GM19452 (cell line): ENCODE measurements around the gene CFTR.

Experiments
- ATAC-seq: cut with Tn5 transposase; IDR thresholded peaks from one replicate; pipeline ENCODE4 v1.9.1; 2021; ENCODE audit not compliant: unreplicated experiment

CFTR gene

DNA sequence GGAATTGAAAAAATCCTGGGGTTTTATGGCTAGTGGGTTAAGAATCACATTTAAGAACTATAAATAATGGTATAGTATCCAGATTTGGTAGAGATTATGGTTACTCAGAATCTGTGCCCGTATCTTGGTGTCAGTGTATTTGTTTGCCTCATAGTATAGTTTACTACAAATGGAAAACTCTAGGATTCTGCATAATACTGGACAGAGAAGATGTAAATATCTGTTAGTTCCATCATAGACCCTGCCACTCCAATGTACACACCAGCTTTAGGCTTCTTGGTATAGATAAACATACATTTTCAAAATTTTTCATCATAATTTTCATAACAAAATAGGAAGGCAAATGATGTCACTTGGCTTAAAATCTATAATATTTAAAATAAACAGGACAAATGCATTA, 108.1 kb downstream of the CFTR start:
- ATAC-seq = no peak

DNA sequence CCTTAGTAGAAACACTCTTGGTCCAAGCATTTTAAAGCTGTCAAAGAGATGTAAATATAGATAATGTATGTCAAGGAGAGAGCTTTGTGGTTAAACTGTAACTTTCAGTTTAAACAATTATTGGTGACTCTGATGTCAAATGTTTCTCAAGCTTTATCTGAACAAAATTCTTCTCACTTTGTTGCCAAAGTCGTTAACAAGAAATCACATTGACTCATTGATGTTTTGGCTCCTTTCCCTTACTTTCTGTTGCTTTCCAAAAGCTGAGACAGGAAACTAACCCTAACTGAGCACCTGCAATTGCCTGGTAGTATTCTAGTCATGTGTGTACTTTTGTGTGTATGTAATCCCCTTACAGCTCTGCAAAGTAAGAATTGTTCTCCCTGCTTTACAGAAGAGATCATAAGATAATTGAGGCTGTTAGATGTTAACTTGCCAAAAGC, 108.5 kb downstream of the CFTR start:
- no peak for ATAC-seq

DNA sequence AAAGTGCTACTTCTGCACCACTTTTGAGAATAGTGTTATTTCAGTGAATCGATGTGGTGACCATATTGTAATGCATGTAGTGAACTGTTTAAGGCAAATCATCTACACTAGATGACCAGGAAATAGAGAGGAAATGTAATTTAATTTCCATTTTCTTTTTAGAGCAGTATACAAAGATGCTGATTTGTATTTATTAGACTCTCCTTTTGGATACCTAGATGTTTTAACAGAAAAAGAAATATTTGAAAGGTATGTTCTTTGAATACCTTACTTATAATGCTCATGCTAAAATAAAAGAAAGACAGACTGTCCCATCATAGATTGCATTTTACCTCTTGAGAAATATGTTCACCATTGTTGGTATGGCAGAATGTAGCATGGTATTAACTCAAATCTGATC, 110.4 kb downstream of the CFTR start:
- no peak for ATAC-seq

DNA sequence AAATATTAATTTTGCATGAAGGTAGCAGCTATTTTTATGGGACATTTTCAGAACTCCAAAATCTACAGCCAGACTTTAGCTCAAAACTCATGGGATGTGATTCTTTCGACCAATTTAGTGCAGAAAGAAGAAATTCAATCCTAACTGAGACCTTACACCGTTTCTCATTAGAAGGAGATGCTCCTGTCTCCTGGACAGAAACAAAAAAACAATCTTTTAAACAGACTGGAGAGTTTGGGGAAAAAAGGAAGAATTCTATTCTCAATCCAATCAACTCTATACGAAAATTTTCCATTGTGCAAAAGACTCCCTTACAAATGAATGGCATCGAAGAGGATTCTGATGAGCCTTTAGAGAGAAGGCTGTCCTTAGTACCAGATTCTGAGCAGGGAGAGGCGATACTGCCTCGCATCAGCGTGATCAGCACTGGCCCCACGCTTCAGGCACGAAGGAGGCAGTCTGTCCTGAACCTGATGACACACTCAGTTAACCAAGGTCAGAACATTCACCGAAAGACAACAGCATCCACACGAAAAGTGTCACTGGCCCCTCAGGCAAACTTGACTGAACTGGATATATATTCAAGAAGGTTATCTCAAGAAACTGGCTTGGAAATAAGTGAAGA, 112.3 kb downstream of the CFTR start:
- ATAC-seq = no peak

DNA sequence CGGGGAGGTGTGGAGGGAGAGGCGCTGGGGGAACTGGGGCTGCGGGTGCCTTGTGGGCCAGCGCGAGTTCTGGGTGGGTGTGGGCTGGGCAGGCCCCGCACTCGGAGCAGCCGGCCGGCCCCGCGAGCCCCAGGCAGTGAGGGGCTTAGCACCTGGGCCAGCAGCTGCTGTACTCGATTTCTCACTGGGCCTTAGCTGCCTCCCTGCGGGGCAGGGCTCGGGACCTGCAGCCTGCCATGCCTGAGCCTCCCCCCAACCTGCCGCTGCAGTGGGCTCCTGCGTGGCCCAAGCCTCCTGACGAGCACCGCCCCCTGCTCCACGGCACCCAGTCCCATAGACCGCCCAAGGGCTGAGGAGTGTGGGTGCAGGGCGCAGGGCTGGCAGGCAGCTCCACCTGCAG, 116.3 kb downstream of the CFTR start:
- ATAC-seq = no peak

DNA sequence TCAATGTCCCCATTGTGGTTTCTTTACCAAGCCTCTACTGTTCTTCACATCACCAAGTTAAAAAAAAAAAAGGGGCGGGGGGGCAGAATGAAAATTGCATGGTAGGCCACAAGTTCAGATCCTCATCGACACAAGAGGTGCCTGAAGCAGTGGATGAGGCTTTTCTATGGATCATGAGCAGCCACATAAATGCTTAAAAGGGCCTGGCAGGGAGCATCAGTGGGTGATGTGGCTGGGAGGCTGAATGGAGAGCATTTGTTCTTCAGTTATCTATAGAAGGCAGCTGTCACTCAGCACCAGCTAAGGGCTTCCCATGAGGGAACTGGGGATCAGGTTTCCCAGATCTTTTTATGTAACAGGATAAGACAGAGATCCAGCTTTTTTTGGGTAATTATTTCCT, 117.9 kb downstream of the CFTR start:
- no peak for ATAC-seq

DNA sequence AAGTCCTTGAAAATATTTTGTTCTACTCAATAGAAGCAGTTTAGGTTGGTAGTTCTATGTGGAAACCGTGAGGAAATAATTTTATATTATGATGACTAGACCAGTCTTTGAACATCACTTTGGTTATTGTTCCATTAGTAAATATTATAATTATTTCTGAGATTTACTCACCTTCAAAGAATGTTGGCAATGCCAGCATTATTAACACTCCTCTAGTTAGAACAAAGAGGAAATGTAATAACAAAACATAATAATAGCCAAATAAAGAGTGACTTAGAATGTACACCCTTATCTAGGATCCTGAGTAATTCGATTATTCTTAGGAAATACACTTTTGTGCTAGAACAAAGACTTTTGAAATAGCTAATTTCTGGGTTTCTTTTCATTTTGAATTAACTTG, 121.1 kb downstream of the CFTR start:
- ATAC-seq = no peak

DNA sequence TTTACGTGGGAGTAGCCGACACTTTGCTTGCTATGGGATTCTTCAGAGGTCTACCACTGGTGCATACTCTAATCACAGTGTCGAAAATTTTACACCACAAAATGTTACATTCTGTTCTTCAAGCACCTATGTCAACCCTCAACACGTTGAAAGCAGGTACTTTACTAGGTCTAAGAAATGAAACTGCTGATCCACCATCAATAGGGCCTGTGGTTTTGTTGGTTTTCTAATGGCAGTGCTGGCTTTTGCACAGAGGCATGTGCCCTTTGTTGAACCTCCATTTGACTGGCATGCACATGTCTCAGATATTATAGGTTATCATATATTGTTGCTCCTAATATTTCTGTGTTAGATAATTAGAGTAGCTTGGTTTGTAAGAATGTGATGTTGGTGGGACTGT, 123.8 kb downstream of the CFTR start:
- ATAC-seq = no peak

DNA sequence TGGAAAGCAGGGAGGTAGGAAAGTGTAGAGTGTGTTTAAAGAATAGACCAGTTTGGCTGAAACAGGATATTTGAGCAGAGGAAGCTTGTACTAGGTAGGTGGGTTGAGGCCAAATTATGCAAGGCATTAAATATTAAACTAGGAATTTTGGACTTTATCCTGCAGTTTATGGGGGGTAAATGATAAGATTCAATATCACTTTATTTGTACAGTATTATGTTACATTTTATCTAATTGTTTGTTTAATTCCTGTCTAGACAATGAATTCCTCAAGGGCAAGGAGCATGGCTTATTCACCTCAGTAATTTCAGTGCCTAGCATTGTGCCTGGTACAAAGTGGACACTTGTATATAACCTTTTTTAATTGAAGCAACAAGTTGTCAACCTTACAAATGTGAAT, 125.9 kb downstream of the CFTR start:
- no peak for ATAC-seq

DNA sequence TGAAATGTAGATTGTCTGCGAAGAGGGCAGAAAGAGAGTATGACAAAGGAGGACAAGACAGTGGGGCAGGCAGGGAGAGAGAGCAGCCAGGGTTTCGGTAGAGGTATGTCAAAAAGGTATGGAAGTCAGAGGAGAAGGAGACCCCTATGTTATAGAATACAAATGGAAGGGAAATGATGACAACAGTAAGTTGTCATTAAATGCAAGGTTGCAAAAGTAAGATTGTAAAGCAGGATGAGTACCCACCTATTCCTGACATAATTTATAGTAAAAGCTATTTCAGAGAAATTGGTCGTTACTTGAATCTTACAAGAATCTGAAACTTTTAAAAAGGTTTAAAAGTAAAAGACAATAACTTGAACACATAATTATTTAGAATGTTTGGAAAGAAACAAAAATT, 126.3 kb downstream of the CFTR start:
- ATAC-seq = no peak

DNA sequence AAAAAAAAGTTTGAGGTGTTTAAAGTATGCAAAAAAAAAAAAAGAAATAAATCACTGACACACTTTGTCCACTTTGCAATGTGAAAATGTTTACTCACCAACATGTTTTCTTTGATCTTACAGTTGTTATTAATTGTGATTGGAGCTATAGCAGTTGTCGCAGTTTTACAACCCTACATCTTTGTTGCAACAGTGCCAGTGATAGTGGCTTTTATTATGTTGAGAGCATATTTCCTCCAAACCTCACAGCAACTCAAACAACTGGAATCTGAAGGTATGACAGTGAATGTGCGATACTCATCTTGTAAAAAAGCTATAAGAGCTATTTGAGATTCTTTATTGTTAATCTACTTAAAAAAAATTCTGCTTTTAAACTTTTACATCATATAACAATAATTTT, 130.6 kb downstream of the CFTR start:
- no peak for ATAC-seq

DNA sequence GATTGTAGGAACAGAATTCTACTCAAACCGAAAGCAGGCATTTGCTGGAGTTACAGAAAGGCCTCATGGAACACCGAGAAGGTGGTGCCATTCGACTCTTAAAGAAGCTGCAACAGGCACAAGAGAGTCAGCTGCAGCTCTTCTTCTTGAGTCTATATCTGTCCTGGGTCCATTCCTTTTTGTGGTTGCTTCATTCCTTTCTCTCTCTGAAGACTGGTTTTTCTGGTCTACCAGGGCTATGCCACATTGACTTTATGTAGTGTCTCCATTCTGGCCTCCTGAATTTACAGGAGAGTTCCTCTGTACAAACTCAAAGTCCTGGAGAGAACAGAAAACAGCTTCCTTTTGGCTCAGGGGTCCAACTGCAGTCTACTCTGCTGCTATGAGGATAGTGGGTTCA, 132.8 kb downstream of the CFTR start:
- no peak for ATAC-seq

DNA sequence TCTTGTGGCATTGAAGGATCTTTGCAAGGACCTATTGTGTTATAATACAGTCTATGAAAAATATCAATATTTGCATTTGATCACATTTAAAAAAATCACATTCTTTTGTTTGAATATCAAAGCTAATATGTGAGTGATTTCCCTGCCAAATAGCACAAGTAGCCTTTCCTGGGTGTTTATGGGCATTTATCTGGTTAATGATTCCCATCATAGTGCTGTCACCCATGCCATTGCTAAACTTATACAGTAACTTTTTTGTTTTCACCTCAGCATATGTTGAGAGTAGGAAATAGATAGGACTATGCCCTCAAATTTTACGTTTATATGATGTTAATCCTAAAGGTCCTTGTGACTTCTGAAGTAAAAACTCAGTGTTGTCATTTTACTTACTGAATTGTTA, 136.9 kb downstream of the CFTR start:
- no peak for ATAC-seq

DNA sequence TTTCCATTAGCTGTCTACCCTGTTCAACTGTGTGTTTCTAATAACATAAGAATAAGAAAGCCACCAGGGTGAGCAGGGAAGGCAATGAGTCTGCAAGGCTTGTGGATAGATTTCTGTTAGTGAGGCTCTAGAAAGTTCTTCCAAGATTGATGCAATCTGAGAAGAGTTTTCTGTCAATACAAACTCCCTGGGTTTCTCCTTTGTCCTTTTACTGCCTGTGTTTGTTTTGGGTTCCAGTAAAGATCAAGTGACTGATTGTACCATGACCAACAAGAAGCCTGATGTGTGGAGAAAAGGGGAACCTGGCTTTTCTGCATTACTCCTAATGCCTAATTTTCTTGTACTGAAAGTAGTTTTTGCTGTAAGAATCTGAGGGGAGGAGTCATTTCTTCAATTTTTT, 139.9 kb downstream of the CFTR start:
- no peak for ATAC-seq

DNA sequence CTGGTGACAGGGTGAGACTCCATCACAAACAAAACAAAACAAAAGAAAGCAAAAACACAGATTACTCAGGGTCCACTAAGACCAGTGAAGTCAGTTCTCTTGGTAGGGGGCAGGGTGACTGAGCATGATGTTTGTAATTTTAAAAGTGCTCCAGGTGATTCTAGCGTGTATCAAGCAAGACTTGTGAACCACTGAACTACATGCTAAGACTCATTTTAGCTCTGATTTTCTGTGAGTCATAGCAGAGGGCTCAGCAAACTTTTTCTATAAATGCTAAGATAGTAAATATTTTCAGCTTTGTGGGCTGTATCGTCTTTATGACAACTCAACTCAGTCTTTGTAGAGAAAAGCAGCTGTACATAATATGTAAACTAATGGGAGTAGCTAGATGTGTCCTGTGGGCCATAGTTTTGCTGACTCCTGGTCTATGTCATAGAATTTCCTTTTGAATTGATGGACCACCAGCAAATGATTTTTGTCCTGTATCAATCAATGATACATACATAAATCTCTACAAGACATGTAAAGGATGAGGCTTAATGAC, 141.3 kb downstream of the CFTR start:
- ATAC-seq = no peak

DNA sequence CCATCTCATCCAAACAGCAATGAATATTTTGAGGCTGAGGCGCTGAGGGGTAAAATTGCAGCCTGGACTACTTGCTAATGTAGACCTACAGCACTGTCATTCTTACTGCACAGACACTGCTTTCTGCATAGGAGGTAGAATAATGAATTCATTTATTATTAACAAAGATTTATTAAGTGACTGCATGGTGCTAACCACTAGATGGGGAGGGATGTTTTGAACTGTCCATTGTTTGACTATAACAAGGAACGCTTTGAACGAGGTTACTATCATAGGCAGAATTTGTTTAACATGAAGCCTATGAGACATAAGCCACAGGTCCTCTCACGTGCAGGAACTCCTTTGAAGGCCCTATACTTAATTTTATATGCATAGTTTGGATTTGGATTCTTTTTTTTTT, 143.8 kb downstream of the CFTR start:
- ATAC-seq = no peak

DNA sequence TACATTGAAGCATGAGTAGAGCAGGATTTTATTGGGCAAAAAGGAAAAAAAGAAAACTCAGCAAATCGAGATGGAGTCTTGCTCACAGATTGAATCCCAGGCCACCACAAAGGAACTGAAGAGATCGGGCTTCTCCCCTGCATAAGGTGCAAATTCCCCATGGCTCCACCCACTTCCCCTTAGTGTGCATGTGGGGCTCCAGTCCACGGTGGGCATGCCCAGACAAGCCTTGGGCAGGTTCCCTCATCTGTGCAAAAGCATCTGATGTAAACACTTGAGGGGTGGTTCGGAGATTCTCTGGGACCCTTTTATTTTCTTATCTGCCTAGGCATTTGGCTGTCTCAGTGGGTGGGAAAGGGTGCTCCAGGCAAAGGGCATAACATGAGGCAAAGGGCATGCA, 150.7 kb downstream of the CFTR start:
- ATAC-seq = no peak

DNA sequence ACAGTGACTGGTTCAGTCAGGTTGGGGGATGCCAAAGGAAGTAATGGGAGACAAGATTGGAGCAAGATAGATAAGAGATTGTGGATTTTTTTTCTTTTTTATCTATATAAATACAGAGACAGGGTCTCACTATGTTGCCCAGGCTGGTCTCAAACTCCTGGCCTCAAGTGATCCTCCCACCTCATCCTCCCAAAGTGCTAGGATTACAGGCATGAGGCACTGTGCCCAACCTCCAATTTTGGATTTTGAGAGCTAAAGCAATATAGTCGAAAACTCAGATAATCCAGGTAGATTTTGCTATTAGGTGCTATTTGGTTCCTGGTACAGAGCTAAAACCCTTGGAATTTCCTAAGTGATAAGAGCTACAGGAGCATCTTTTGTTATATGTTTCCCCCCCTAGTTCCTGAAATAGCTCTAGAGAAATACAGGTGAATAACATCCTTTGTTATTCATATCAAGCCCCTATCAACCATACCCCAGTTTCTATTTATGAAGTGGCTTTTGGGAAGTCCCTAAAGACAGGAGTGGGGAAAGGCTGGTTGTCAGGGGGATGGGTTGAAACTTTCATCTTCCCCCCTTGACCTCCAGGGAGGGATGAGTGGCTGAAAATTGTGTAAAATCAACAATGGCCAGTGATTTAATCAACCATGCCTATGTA, 151.2 kb downstream of the CFTR start:
- no peak for ATAC-seq

DNA sequence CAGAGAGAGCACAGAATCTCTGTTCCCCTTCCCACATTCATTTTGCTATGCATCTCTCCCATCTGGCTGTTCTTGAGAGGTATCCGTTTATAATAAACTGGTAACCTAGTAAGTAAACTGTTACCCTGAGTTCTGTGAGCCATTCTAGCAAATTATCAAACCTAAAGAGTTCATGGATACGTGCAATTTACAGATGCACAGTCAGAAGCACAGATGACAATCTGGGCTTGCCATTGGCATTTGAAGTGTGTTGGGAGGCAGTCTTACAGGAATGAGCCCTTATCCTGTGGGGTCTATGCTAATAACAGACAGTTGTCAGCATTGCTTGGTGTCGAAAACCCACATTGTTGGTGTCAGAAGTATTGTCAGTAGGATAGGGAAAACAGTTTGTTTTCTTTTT, 151.8 kb downstream of the CFTR start:
- ATAC-seq = no peak

DNA sequence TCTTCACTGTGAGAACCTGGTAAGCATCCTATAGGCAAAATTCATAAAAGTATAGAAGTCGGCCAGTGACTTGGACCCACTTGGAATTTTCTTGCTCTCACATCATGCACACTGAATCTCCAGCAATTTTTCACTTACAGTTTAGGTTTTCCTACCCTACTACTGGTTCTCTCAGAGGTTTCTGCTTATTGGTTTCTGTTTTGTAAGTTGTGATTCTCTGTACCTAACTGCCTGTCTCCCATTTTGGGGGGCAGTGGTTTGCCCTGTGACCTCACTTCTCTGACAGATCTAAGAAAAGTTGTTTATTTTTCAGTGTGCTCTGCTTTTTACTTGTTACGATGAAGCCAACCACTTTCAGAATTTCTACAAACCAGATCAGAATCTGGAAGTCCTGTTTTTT, 158.1 kb downstream of the CFTR start:
- no peak for ATAC-seq

DNA sequence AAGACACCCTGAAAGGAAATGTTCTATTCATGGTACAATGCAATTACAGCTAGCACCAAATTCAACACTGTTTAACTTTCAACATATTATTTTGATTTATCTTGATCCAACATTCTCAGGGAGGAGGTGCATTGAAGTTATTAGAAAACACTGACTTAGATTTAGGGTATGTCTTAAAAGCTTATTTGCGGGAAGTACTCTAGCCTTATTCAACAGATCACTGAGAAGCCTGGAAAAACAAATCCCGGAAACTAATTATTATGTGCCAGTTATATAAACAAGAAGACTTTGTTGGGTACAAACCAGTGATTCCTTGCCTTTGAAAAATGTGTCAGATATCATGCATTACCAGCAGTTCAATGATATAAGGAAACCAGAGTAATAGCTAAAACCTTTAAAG, 160.1 kb downstream of the CFTR start:
- ATAC-seq = no peak

DNA sequence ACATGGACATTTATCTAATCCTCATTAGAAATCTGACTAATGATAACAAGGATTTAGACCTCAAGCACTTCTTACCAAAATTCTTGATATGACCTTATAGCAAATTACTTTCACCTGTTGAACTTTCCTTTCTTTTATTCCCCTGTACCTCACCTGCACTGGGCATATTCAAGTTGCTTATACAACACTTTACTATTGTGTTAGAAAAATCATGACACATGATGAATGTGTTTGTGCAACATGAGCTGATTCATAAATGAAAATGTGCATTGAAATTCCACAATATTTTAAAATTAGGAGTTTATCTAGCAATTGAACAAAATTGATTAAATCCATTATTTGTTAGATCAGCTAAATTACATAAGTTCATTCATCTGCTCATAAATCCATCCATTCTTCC, 160.6 kb downstream of the CFTR start:
- no peak for ATAC-seq
